ENCODE data around the gene SLIT1. TPM values are rescaled to one million over a fixed set of nuclear protein-coding genes. Genes with fewer than 3 reads are reported as not detected.

The SLIT1 gene
- under 0.01 and 0.37 TPM in 2 replicates for total RNA-seq

DNA sequence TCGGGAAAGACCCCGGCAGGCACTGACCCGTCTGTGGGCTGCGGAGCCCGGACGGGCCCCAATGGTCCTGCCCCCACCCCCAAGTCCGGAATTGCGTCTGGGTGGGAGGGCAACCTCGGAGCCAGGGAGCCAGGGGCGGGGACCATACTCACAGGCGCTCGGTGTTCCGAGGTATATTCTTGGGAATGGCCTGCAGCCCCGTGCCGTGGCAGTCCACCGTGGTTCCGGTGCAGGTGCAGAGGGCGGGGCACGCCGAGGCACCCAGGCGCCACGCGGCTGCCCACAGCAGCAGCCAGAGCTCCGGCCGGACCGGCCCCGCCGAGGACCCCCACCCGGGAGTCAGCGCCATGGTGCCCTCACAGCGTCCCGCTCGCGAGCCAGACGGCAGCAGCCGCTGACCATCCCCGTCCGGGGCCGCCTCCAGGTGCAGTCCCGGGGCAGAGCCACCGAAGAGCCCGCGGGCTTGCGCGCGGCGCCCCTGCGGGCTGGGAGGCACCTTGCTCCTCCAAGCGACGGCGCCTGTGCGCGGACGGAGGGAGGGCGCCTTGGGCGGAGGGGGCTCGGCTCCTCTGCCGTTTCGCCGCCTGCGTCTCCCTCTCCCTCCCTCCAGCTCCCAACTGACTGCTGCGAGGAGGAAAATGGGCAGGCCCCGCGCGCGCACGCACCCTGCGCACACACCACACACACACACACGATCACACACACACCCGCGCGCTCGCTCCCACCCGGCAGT, at the start of gene SLIT1:
SLIT1 (minus strand) TSS at position 634 of the 733 bp plus-strand sequence; CDS start at position 349, 285 bp downstream.

Other genes starting within 250 kb of the SLIT1 start
- gene ARHGAP19, start 106.7 kb upstream of the SLIT1 start, total RNA-seq = 7.7 and 12.9 TPM in 2 replicates
- gene FRAT1, start 133.3 kb upstream of the SLIT1 start, total RNA-seq = 1.5 and 2.0 TPM in 2 replicates
- gene FRAT2, start 148.8 kb upstream of the SLIT1 start, total RNA-seq = 6.5 and 6.6 TPM in 2 replicates
- gene RRP12, start 215.4 kb upstream of the SLIT1 start, total RNA-seq = 20.9 and 33.0 TPM in 2 replicates
- gene PGAM1, start 240.2 kb upstream of the SLIT1 start, total RNA-seq = 517 and 548 TPM in 2 replicates

All from subcutaneous preadipocyte (primary cell).